Right renal cortex interstitium (tissue), 3 donors: ENCODE data around the gene MYH6. TPM values are rescaled to one million over a fixed set of nuclear protein-coding genes. Genes with fewer than 3 reads are reported as not detected.
"Not testable (repeated sequence)": the region's sequence is repeated elsewhere in the genome, so short reads cannot be mapped to it uniquely, and the experiment has no call there.

Experiments used
- DNase-seq, 3 donors: peaks; one replicate each; pipeline ENCODE4 v3.0.0-alpha.2; 2013; ENCODE audit warnings: low read depth in 3 of 3, low spot score in 2 of 3
- polyA plus RNA-seq, 3 donors: library from polyadenylated mRNA; unstranded; fragments of 120-200 nt; gene quantifications; one replicate each; pipeline ENCODE4 v1.2.1, GENCODE V29; 2013; ENCODE audit not compliant: insufficient read length in 3 of 3

MYH6 gene
- polyA plus RNA-seq, 3 donors = 0.18 to 0.21 (median 0.19) TPM

DNA sequence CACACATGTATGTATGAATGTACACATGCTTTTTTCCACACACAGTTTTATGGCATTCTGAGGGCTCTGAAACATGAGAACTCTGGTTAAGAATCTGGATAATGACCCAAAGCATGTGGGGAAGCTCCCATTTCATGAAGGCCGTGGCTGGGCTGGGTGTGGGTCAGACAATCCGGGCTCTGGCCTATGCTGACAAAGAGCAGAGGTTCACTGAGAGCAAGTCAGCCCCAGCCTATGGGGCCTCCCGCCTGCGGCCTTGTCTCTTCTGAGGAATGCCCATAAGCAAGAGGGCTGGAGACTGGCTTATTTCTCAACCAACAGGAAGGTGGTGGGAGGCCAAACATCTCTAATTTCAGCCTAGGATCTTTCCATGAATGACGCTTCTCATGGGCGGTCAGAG, 8.5 kb downstream of the MYH6 start:
- DNase-seq = peak in 1 of 3 donors; percentile 4

DNA sequence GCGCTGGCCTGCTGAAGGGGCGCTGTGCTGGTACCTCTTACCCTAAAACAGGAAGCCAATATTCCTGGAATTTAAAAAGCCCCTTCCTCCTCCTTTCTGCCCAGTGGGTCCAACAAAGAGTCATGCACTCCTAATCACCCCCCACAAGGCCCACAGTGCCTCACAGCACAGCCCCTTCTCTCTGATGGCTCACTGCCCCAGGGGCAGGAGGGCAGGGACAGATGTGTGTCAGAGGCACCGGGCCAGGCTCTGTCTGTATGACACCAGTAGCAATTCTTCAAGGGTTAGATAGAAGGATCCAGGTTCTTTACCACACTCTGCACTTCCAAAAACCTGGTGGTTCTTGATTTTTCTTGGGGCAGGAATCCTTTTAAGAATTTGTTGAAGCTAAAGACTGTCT, 8.9 kb downstream of the MYH6 start:
- no peak for DNase-seq

DNA sequence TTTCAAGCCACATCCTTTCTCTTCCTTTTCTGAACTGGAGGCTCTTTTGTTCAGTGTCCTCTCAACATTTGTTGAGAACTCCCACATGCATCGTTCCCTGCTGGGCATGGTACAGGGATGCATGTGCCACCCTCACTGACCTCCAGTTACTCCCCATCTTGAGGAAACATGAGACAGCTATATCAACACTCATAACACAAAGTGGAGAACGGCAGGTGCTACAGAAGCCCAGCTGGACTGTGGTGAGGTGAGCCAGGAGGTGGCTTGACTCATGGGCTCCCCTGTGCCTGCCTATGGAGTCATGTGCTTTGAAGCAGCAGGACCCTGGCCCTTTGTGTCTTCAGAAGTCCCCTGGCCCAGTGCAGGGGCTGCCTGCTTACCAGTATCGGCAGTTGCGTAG, 9.7 kb downstream of the MYH6 start:
- no peak for DNase-seq

DNA sequence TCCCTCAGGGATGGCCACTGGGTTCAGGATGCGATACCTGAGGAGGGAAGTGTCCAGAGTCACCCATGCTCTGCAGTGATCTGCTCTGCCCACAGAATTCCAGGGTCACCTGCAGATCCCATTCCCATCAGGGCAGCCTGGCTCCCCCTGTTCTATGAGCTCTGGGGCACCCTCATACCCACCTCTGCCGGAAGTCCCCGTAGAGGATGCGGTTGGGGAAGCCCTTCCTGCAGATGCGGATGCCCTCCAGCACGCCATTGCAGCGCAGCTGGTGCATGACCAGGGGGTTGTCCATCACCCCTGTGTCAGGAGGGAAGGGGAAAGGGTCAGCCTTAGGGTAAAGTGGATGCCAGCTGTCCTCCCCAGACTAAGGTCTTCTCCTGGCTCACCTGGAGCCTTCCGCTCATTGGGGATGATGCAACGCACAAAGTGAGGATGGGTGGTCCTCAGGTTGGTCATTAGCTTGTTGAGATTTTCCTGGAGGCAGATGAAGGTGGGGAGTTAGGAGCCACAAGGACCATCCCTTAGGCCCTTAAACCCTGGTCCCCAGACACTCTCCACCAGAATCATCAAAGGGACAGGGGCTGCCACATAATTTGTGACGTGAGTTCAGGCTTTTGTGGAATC, 11.2 kb downstream of the MYH6 start:
- no peak for DNase-seq

DNA sequence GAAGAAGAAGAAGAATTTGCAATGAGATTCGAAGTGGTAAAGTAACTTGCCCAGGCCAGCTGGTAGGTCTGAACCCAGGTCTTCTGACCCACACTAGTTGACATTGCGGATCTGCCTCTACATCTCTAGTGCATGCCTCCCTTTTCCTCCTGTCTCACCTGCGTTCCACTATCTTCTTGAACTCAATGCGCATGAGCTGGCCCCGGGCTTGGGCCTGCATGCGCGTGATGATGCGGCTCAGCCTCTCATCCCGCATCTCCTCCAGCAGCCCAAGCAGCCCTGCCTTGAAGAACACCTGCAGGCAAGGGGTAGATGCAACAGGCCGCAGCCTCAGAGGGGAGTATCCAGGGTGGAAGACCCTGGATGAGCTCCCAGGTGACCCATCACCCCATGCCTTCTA, 11.9 kb downstream of the MYH6 start:
- DNase-seq = no peak

DNA sequence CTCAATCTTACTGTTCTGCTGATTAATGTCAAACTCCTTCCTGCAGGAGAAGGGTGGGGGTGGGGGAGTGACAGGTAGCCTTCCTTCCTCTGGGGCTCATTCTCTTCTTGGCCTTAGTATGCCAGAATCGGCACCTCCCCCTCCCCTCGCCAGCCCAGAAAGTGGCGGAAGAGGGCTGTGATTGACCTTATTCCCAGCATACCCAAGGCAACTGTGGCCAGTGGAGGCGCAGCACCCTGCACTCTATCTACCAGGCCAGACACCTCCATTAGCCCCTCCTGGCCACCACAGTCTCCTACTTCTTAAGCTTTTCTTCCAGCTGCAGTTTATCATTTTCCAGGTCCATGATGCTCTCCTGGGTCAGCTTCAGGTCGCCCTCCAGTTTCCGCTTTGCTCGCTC, 15.5 kb downstream of the MYH6 start:
- DNase-seq = no peak

DNA sequence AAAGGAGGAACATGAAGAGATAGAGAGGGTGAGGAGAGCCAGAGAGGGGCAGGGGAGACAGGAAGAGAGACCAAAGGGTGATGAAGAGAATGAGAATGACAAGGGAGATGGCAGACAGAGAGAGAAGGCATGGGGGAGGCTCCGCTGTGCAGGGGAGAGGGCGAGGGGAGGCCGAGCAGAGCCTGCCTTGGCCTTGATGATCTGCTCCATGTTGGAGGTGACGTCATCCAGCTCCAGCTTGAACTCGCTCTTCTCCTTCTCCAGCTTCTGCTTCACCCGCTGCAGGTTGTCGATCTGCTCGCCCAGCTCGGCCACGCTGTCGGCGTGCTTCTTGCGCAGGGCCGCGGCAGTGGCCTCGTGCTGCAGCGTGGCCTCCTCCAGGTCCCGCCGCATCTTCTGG, 18.2 kb downstream of the MYH6 start:
- not testable (repeated sequence) for DNase-seq

DNA sequence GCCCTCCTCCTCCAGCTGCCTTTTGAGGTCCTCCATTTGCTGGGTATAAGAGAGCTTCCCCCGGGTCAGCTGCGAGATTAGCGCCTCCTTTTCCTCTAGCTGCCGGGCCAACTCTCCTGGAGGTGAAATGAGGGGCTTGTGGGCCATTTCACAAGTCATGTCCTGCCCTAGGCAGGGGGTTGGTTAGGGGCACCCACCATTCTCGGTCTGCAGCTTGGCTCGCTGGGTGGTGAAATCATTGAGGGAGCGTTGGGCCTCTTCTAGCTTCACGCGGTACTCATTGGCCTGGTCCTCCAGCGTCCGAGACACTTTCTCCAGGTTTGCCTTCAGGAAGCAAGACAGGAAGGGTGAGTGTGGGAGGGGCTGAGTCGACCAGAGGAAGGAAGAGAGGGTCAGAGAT, 18.7 kb downstream of the MYH6 start:
- DNase-seq = no peak

DNA sequence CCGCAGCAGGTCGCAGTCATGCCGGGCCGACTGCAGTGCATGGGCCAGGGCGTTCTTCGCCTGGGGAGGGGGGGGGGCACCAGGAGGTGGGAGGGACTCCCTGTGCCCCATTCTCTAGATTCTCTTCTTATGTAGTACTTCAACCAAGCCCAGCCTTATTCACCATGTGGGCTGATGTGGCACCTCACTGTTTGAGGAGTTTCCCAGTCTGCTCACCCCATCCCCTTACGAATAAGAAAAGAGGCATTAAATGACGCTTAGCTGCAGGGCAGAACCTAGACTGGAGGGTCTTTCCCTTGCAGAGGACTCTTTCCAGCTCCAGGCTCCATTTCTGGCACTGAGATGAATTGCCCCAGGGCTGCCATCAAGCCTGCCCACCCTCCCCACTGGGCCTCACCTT, 19.1 kb downstream of the MYH6 start:
- DNase-seq = no peak

DNA sequence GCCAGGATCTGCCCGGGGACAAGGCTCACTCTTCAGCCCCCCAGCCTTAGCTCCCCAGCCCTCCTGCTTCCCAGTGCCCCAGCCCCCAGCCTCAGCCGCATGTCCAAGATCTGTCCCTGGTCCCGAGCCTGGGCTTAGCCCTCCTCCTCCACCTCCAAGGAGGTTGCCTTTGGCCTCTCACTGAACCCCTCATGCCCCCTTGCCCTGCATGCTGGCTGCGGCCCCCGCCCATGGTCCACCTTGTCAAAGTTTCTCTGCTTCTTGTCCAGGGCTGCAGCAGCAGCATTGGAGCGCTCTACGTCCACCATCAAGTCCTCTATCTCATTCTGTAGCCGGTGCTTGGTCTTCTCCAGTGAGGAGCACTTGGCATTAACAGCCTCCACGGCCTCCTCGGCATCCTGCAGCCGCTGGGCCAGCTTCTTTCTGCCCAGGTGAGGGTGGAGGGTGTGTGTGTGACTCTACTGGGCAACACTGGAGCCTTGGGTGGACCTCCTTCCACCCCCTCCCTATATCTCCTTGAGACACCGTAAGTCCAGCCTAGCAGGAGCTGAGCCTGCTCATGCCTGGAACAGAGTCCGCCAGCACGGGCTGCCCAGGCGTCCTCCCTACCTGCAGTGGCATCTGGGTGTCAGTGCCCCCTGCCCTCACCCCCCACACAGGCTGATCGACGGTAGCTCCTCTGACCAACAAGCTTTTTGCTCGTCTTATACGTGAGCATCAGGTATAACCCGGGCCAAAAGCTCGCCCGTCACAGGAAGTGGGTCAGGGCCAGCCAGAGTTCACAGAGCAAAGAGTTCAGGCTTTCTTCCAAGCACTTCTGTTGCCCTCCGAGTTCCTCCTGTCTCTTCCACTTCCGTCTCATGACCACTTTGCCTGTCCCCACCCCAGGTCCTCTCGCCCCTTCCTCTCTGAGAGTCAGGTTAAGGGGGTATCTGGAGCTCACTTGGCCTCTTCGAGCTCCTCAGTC, 19.9 kb downstream of the MYH6 start:
- no peak for DNase-seq

DNA sequence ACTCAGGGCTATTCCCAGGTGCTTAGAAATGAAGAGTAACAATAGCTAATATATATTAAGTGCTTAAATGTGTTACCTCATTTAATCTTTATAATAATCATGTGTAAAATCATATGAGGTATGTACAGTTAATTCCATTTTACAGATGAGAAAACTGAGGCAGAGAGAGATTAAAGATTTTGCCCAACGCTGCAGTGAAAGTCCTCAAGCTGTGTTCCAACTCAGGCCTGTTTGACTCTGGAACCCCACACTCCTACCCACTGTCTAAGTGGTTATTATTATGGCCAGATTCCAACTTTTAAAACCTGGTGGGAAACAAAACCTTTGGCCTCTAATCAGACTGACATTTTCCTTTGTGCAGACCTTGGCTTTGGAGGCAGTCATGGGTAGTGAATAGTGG, 21.1 kb downstream of the MYH6 start:
- no peak for DNase-seq

DNA sequence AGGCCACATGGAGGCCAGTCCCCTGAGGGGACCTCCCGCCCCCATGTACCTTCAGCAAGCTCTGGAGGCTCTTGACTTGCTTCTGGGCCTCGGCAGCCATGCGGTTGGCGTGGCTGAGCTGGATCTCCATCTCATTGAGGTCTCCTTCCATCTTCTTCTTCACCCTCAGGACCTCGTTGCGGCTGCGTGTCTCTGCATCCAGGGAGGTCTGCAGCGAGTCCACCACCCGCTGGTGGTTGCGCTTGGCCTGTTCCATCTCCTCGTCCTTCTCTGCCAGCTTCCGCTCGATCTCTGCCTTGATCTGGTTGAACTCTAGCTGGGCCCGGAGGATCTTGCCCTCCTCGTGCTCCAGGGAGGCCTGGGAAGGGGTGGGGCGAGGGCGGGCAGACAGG, 21.8 kb downstream of the MYH6 start:
- not testable (repeated sequence) for DNase-seq

DNA sequence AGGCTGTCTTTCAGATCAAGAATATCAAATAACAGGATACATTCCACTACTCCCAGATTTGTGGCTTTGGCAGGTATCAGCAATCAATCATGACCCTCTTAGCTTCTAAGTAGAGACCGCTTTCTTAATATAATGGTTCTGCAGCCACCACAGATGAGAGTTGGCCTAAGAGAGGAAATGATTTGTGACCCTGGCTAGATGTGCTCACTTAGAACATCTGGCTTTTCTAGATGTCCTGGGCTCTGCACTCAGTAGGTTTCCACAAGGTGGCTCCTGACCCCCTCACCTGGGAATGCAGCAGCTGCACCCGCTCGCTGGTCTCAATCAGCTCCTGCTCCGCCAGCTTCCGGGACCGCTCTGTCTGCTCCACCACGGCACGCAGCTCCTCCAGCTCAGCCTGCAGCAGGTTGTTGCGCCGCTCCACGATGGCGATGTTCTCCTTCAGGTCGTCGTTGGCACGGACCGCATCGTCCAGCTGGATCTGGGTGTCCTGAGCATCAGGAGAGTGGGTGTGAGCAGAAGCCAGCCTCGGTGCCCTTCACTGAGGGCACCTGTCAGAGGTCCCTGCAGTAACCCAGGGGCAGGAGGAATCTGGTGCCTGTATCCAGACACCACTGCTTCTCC, 22.3 kb downstream of the MYH6 start:
- DNase-seq = no peak

DNA sequence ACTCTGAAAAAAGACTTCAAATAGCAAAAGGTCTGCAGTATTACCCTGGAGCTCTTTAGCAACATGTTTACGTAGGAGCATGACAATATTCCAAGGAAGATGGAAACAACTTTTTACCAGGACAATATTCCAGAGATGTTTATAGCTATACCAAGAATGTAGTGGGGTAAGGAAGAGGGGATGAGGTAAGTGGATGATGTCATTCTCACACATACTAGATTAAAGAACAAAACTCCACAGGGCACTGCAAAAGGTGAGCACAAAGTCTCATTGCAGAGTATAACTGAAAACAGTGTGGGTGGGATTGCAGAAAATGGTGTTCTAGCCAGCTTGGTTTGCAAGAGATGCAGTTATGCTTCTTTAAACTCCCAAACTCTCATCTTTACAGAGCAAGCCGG, 22.8 kb downstream of the MYH6 start:
- DNase-seq = no peak

DNA sequence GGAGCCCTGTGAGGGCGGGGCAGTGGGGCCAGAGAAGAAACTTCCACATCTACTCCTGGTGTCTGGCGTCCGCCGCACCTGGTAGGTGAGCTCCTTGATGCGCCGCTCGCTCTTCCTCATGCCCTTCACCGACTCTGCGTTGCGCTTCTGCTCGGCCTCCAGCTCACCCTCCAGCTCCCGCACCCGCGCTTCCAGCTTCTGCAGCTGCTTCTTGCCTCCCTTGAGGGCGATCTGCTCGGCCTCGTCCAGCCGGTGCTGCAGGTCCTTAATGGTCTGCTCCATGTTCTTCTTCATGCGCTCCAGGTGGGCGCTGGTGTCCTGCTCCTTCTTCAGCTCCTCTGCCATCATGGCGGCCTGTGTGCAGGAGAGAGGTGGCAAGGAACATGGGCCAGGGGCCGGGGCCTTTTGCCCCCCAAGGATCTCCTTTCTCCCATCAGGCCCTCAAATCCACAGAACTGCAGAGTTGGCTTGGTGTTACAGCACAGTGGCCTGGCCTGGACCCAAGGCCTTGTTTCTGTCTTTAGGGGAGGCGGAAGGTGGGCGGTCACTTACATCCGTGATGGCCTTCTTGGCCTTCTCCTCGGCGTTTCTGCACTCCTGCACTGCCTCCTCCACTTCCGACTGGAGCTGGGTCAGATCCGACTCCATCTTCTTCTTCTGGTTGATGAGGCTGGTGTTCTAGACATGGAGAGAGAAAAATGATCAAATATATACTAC, 23.6 kb downstream of the MYH6 start:
- no peak for DNase-seq

DNA sequence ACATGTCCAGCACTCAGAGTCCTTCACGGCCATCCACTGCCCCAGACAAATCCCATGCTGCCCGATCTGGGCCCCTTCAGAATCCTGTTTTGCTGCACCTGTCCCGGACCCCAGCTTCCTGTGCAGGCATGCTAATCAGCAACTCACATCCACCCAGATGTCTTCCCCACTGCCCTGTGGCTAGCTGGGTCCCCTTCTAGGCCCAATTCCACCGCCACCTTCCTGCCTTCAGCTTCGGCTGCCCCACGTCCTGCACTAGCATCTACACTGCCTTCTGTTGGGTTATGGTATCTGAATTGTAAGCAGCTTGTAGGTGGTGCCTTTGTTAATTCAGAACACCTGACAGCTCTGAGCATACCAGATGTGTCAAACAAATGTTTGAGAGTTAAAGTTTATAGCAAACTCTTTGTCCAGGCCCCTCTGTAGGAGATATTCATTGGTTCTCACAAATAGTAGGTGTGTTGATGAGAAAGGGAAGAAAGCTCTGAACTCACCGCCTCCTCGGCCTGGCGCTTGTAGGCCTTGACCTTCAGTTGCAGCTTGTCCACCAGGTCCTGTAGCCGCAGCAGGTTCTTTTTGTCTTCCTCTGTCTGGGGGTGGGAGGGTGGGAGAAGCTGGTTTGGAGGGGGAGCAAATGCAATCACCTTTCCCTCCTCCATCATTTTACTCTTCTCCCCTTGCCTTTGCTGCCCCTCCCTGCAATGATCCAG, 25.2 kb downstream of the MYH6 start:
- no peak for DNase-seq

DNA sequence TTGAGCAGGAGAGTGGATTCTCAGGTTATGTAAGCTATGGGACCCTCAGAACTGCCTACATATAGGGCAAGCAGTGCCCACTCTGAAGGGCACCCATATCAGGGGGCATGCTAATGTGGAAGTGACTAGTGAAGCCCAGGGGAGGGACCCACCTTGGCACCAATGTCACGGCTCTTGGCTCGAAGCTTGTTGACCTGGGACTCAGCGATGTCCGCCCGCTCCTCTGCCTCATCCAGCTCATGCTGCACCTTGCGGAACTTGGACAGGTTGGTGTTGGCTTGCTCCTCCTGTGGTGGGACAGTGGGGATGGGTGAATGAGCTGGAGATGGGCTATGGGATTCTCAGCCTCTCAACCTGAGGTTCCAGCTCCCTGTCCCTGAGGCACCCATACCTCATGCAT, 25.8 kb downstream of the MYH6 start:
- no peak for DNase-seq

DNA sequence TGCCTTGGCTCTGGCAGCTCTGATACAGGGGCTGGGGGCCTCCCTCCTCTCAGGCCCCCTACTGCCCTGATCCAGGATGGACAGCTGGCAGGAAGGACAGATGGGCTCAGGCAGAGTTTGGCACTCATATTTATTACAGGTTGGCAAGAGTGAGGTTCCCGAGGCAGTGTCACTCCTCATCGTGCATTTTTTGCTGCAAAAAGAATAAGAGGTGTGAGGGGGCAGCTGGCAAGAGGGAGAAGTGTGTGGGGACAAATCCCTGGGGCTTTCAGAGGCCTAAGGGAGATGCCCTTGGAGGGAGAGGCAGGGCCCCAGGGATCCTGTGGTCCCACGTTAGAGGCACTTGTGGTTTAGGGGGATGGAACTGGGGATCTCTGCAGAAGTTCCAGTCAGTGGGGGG, 26.2 kb downstream of the MYH6 start:
- DNase-seq = no peak

DNA sequence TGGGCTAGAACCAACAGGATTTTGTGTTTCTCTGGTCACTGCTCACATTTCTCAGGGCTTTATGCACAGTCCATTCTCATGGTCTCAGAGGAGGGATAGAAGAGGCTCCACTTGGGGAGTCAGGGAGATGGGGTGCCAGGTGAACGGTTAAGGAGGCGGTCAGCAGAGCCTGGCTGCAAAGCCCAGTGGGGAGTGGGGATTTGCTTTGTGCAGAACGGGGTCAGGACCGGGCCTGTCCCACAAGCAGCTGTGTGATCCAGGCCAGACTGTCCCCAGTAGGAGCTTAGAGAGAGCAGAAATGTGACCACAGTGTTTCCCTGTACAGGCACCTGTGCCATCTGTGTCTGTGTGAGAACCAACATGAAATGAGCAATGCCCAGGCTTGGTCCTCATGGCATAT, 27.1 kb downstream of the MYH6 start:
- no peak for DNase-seq

DNA sequence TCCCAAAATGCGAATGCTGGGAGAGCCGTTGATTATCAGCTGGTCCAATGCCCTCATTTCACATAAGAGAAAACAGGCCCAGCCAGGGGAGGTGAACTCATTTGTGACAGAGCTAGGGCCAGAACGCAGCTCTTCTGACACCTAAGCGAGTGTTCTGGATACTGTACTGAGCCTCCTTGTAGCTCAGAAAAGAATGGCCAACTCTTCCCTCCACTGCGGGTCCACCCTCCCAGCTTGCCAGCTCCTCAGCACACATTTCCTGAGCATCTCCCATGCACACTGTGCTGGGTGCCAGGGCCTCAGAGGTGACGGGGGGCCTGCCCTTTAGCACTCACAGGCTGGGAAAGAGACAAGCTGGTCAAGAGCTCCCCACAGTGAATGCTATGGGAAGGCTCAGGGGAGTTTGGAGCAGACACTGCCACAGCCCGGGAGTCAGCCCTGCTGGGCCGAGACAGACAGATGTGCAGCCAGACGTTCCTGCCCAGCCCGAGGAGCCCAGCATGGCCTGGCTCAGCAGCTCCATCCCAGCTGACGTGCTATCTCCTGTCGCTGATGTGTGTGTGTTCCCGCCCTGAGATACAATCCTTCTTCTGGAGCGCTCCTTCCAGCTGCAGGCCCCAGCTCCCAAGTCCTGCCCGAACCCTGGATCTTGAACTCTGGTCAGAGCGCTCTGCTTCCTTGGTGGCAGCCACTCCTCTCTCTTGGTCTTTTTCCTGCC, 27.7 kb downstream of the MYH6 start:
- DNase-seq = no peak
